GM18873 (cell line): ENCODE data around the gene TRIOBP.

Experiments
- ATAC-seq: cut with Tn5 transposase; IDR thresholded peaks from one replicate; pipeline ENCODE4 v1.9.1; 2021; ENCODE audit warnings: mild to moderate bottlenecking, moderate library complexity, moderate number of reproducible peaks; ENCODE audit not compliant: unreplicated experiment, low FRiP score

TRIOBP gene

DNA sequence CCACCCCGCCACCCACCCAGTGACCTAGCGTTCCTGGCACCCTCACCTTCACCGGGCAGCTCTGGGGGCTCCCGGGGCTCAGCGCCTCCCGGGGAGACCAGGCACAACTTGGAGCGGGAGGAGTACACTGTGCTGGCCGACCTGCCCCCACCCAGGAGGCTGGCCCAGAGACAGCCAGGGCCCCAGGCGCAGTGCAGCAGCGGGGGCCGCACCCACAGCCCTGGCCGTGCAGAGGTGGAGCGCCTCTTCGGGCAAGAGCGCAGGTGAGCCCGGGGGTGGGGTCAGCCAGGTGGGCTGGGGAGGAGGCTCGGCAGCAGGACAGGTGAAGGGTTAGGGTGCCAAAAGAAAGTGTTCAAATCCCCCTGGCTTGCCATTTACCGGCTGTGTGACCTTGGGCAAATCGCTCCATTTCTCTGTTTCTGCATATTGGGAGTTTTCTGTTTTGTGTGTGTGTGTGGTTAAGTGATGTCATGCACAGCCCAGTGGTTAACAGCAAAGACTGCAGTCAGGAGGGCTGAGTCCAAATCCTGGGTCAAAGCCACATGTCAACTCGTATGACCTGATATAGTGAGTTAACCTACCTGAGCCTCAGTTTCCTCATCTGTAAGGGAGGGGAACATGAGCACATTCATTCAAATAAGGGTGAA lies 29.5 kb downstream of the TRIOBP start:
- no peak for ATAC-seq

DNA sequence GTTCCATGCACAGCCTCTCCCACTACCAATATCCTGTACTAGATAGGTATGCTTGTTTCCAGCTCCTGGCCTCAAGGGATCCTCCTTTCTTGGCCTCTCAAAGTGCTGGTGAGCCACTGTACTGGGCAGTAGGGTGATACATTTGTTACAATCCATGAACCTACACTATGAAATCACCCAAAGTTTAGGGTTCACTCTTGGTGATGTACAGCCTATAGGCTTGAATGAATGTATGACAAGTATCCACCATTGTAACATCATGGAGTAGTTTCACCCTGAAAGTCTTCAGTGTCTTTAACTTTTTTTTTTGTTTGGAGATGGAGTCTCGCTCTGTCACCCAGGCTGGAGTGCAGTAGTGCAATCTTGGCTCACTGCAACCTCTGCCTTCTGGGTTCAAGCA lies 31.8 kb downstream of the TRIOBP start:
- no peak for ATAC-seq

DNA sequence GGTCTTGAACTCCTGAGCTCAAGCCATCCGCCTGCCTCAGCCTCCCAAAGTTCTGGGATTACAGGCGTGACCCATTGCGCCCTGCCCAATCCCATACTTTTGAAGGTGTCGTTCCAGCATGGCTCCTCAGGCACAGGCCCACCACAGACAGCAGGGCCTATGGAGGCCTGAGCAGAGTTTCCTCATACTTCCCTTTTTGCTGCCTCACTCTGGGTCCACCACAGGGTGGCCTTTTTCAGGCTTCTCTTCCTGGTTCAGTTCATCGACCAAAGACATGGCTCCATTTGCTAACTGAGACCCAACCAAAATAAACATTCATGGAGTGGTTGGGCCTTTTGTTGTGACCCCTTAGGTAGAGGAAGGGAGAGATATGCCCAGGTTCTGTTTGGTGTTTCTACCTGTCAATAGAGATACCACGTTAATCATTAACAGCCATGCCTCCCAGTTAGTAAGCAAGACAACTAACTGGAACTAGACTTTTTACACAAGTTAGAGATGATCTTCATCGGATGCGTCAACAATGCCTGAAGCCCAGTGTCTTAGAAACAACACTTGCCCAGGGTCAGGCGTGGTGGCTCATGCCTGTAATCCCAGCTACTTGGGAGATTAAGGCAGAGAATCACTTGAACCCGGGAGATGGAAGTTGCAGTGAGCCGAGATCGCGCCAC lies 35.1 kb downstream of the TRIOBP start:
- ATAC-seq, result no peak

DNA sequence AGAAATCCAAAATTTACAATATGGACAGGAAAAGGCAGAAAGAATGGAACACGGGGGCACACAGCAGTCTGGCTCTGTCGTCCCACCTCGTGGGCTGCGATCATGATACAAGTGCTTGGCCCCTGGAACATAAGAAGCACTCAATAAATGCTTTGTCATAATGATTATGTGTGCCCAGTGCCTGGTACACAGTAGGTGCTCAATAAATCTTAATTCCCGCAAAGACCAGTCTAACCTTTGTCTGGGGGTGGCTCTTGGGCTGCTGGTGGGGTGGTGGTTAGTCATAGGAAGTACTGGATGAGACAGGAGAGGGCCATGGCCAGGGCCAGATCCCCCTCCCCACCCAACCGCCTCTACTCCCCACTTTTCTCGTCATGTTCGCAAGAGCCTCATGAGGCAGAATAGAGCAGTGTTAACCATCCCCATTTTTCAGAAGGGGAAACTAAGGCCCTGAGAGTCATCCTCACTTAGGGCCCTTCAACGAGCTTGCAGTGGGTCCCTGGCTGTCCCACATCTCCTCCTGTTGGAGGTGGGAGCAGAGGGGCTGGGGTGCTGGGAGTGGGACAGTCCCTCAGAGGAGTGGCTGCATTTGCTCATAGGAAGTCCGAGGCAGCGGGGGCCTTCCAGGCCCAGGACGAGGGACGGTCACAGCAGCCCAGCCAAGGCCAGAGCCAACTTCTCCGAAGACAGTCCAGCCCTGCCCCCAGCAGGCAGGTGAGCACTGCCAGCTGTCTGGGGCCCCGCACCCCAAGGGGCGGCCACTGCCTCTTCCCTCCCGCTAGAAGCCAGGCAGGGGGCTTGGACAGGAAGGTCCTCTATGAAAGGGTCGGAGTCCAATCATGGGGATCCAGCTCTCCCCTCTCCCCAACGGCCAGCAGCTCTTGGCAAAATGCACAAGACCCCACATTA lies 36.1 kb downstream of the TRIOBP start:
- no peak for ATAC-seq

DNA sequence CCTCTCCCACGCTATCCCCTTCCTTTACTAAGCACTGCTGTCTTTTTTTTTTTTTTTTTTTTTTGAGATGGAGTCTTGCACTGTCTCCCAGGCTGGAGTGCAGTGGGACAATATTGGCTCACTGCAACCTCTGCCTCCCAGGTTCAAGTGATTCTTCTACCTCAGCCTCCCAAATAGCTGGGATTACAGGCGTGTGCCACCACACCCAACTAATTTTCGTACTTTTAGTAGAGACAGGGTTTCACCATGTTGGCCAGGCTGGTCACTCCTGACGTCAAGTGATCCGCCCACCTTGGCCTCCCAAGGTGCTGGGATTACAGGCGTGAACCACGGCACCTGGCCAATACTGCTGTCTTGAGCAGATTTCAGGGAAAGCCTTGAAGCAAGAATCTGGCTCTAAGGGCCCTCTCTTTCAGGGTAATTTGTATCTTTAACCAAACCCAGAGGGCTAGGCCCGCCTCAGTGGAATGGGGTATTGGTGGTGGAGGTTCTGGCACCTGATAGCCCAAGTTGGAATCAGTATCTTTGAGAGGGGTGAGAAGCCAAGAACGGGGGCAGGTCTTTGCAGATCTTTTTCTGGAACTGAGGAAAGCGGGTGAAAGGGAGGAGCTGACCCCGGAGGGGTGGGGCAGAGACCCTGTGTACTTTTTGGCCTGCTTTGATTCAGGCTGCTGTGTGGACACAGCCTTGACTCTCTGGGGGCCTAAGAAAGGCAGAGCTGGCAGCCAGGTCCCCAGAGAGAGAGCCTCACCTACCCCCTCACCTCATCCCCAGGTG lies 37.0 kb downstream of the TRIOBP start:
- no peak for ATAC-seq

DNA sequence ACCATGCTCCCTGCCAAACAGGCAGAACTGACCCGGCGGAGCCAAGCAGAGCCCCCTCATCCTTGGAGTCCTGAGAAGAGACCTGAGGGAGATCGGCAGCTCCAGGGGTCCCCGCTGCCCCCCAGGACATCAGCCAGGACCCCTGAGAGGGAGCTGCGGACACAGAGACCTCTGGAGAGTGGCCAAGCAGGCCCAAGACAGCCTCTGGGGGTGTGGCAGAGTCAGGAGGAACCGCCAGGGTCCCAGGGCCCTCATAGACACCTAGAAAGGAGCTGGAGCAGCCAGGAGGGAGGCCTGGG lies 37.5 kb downstream of the TRIOBP start:
- ATAC-seq, result no peak

DNA sequence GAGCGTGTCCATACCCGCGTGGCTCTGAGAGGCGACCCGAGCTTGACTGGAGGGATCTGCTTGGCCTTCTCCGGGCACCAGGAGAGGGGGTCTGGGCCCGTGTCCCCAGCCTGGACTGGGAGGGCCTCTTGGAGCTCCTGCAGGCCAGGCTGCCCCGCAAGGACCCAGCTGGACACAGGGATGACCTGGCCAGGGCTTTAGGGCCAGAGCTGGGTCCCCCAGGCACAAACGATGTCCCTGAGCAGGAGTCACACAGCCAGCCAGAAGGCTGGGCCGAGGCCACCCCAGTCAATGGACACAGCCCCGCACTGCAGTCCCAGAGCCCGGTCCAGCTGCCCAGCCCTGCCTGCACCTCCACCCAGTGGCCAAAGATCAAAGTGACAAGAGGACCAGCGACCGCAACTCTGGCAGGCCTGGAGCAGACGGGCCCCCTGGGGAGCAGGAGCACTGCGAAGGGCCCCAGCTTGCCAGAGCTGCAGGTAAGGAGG lies 38.2 kb downstream of the TRIOBP start:
- no peak for ATAC-seq

DNA sequence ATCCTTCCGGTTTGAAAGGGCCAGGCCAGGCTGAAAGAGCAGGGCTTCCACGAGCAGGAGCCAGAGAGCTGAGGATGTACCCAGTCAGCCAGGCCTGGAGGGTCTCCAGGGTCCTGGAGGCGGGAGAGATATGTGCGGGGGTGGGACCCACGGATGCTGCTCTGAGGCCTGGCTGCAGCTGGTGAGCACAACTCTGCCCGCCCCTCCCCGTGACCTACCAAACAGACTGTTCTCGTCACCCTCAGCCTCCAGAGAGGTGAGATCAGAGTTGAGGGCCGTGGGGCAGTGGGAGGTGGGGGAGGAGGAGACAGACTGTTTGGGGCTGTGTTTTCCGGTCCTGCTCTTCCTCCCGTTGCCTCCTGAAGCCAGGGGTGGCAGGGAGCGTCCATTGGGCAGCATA lies 42.2 kb downstream of the TRIOBP start:
- ATAC-seq, result no peak

DNA sequence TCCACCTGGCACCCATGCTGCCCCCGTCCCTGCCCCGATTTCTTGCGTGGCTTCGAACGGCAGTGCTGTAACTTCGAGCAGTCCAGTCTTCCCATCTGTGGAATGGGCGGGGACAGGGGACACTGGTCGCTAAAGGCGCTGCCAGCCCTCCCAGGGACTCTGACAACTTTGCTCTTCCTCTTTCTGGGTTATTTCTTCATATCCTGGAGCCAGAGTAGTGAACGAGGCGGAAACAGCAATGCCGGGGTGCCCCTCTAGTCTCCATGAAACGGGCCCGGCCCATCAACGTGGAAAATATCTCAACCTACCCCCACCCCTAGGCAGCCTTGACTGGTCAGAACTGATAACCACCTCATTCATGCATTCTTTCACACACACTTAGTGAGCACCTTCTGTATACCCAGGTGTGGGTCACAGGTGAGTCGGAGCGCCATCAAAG lies 42.8 kb downstream of the TRIOBP start:
- ATAC-seq, result no peak

DNA sequence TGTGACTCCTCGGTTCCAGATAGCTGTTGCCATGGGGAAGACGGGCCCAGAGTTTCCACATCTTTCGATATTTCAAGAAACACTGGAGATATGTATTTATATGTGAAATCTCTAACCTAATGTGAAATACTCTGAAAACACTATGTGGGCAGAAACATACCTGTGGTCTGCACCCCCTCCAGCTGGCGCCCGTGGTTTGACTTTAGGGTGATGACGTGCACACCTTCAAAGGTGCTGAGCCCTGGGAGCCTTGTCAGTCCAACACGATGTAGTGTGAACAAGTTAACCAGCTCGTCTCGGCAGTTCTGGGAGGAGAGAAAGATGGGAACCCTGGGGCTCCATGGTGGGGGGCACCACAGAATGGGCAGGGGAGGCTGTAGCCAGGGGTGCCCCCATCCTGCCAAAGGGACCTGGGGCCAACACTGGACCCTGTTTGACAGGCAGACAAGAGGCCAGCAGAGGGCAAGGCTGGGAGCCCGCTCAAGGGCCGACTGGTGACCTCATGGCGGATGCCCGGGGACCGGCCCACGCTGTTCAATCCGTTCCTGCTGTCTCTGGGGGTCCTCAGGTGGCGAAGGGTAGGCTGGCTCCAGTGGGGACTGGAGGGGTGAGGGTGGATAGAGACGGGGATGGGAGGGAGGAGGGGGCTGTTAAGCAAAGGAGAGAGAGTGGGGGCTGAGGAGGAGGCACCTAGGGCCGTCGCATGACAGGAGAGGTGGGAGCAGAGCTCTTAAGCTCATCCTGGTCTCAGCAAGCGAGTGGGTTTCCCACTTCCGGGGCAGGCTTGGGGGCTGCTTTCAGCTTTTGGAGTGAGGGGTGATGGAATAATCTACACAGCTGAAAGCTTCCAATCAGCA lies 43.8 kb downstream of the TRIOBP start:
- ATAC-seq, result no peak

DNA sequence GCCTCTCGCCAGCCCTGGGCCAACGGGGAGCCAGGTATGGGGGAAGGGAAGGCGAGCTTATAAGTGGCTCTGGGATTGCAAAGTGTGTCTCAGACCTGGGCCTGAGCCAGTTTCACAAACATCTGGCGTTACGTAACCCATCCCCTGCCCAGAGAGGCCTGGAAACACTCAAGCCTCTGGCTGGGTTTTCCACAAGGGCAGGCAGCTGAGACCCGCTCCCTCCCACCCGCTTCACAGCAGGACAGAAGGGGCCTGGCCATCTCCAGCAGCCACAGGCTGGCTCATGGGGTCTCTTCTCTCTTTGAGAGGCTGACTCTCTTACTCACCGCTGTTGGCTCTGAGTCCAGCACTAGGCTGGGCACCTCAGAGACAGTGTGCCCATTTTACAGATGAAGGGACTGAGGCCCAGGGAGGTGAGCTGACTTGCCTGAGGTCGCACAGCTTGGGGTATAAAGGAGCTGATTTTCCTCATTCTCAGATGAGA lies 44.5 kb downstream of the TRIOBP start:
- ATAC-seq, result no peak

DNA sequence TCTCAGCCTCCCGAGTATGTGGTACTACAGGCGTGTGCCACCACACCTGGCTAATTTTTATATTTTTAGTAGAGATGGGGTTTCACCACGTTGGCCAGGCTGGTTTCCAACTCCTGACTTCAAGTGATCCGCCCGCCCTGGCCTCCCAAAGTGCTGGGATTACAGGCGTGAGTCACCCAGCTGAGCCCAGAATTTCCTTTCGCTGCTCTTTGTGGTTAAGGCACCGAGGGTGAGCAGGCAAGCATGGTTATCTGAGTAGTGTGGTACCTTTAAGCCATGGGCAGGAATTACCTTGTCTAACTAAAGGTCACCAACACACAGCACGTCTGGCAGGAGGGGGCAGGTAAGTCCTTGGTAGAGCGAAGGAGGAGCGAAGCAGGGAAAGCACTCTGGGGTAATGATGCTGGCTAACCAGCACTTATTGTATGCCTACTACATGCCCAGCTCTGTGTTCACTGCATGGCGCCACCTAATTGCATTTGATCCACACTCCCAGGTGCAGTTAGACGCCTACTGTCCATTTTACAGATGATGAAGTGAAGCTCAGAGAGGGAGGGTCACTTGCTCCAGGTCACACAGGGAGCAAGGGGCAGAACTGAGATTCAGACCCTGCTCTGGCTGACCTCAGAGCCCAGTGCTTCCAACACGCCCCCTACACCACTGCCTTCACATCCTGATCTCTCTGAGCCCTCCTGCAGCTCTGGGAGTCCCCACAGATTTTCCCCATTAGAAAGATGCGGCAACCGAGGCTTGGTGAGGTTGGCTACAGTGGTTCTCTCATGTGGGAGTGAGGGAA lies 45.7 kb downstream of the TRIOBP start:
- ATAC-seq, result no peak

DNA sequence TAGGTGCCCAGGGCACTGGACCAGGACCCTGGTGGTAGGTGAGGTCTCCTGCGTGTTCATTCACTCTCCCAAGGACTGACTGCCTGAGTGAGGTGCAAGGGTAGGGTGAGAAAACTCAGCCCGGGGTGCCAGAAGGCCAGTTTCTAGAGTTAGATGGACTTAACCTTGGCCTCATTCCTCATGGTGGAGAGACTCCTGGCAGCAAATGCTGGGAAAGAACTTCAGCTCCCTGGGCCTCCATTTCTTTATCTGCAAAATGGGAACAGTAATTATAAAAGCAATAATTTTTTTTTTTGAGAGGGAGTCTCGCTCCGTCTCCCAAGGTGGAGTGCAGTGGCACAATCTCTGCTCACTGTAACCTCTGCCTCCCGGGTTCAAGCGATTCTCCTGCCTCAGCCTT lies 47.7 kb downstream of the TRIOBP start:
- no peak for ATAC-seq

DNA sequence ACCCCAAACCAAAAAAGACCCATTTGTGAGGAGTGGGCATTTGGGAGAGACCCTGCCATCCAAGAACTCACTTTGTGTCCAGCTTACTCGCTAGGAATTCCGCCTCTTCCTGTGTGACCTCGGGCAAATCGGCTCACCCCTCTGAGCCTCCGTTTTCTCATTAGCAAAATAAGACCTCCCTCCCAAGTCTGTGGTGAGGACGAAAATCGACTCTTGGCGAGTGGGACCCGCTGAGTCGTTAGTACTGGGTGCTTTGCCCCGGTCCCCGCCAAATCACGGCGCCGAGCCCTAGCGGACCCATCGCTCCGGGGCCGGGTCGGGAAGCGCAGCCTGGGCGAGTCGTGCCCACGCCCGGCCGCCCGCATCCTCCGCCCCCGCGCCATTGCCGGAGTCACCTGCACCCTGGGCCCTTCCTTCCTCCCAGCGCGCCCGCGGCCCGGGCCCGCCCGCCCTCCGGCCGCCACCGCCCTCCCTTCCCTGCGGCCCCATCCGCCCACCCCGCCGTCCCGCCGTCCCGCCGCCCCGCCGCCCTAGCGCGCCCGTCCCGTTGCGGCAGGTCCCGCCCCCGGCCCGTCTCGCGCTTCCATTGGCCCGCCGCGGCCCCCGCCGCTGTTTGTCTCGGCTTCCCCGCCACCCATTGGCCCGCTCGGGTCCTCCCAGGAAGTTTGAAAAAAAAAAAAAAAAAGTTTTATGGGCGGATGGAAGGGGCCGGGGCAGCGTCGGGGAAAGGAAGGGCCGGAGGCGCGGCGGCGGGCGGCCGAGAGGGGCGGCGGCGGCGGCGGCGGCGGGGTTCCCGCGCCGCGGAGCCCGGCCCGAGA lies 48.9 kb downstream of the TRIOBP start:
- ATAC-seq, result no peak

DNA sequence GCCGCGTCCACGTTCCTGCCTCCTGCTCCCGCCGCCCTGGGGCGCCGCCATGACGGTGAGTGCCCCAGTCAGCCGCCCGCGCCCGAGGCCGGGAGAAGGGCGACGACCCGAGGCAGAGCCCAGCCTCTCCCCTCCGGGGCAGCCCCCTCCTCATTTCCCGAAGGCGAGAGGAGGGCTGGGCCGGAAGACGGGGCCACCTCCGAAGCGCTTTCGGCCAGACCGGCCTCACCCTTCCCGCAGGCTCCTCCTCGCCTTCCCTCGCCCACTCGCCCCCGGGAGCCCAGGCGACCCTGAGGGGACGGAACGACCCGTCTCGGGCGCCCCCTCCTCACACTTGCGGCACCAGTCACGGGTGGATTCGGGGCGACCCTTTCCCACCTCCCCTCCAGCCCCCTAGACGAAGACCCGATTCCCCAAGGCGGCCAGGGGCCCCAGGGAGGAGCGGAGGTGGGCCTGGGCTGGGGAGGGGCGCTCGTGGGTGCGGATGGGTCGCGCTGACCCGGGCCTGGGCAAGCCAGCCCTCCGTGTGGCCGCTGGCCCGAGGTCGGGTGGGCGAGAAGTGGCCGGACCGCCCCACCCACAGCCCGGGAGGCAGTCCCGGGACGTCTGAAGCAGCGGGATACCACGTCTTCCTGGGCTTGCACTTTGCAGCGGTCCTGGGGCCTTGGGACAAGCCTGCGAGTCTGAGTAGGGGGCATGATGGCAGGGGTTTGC lies 49.7 kb downstream of the TRIOBP start:
- no peak for ATAC-seq

DNA sequence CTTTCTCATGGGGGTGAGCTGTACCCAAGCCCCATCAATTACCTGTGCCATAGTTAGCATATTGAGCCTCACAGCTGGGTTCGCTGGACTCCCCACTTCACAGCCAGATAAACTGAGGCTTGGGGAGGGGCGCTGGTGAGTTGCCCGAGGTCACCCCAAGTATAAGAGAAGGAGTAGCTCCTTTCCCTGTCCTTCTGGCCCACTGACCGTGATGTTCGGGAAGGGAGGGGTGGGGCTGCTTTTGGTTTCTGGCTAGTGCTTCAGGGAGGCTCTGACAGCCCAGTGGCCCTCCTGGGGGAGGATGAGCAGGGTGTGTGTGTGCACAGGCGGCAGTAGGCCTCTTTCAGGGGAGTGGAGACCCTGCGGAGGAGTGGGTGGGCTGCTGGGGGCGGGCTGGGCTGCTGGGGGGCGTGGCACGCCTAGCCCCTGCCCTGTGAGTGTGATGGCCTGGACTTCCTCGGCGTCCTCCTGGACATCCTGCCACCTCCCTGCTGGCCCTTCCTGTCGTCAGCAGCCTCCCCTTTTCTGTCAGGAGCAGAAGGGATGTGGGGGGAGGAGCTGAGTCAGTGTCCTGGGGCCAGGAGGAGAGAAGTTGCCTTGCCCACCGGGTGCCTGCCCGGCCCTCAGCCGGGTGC lies 50.3 kb downstream of the TRIOBP start:
- ATAC-seq, result no peak

DNA sequence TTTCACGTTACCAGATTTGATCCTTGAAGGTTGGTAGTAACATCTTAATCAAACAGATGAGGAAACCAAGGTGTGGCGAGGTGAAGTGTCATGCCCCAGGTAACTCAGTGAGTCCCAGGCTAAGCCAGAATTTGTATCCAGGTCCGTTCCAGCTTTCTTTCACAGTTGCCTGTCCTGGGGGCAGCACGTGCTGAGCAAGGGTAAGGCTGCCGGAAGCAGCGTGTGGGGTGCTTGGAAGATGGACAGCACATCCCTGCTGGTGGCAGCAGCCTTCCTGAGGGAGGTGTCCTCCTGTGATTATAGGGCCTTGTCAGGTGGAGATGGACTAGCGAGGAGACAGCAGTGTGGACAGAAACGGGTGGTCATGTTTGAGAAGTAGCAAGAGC lies 50.9 kb downstream of the TRIOBP start:
- ATAC-seq, result no peak
